A549 (cell line): Measurements from ENCODE around the gene ANO3. TPM values are rescaled to one million over a fixed set of nuclear protein-coding genes. Genes with fewer than 3 reads are reported as not detected.

Source experiments
- ATAC-seq, 2 experiments: fragments of 200-7000 bp in 1 of 2; fragments of >200 bp in 1 of 2; cut with Nextera tagmentation in 1 of 2; cut with Tn5 transposase in 1 of 2; 3 replicates each; pipeline versions ENCODE4 v1.8.0 to v1.9.1; 2018 to 2020; ENCODE audit warnings: mild to moderate bottlenecking in 1 of 2, moderate library complexity in 1 of 2
- CTCF ChIA-PET: fragments of 300-600 bp; sonication (Branson Sonifier 250); formaldehyde crosslinking; extraction: SDS; loops from one replicate; lab custom pipeline; 2021; ENCODE audit warnings: antibody characterized with exemption, inconsistent platforms; lab: Yijun Ruan, JAX
- POLR2A ChIA-PET: fragments of 350-600 bp; formaldehyde crosslinking; extraction: SDS; loops from one replicate; lab custom pipeline; 2021; ENCODE audit warnings: antibody characterized with exemption, inconsistent platforms; lab: Yijun Ruan, JAX
- DNase-seq, 2 experiments: peaks; one replicate each; pipeline versions ENCODE4 v3.0.0 to v3.0.0-alpha.2; 2011 to 2016; ENCODE audit warnings: low read depth in 1 of 2, low spot score in 1 of 2
- FAIRE-seq: peaks from 2 replicates; lab custom pipeline; 2011; peaks lifted over from hg19 to GRCh38; lab: Jason Lieb, UNC
- H3K27ac ChIP-seq, 2 experiments: fragments of >200 bp; sonication (Bioruptor Twin); formaldehyde crosslinking; 3 replicates each; pipeline ENCODE4 v1.5.1; 2016 to 2017
- H3K4me1 ChIP-seq: fragments of >200 bp; sonication (Bioruptor Twin); formaldehyde crosslinking; 3 replicates; pipeline ENCODE4 v1.6.1; 2016
- H3K4me2 ChIP-seq: fragments of >200 bp; sonication (Bioruptor Twin); formaldehyde crosslinking; 3 replicates; pipeline ENCODE4 v1.6.1; 2016
- H3K4me3 ChIP-seq: fragments of >200 bp; sonication (Bioruptor Twin); formaldehyde crosslinking; 3 replicates; pipeline ENCODE4 v1.5.1; 2016
- H3K9me3 ChIP-seq: fragments of >200 bp; sonication (Bioruptor Twin); formaldehyde crosslinking; 3 replicates; pipeline ENCODE4 v1.6.1; 2016
- CHD2 ChIP-seq: fragments of 150-350 bp; IDR thresholded peaks from 2 replicates; pipeline ENCODE4 v1.6.1; 2014; ENCODE audit warnings: low read length; ENCODE audit not compliant: partially characterized antibody
- EHMT2 ChIP-seq: fragments of 200-600 bp; sonication (generic); IDR thresholded peaks from 2 replicates; pipeline ENCODE4 v1.6.1; 2016; ENCODE audit warnings: antibody characterized with exemption, low read depth, mild to moderate bottlenecking, moderate library complexity
- ELK1 ChIP-seq: fragments of 150-350 bp; IDR thresholded peaks from 2 replicates; pipeline ENCODE4 v1.6.1; 2014; ENCODE audit warnings: low read depth, mild to moderate bottlenecking, low read length
- FOSB ChIP-seq: fragments of 250-450 bp; sonication (Bioruptor Pico); IDR thresholded peaks from 2 replicates; pipeline ENCODE4 v1.5.0; 2020; ENCODE audit warnings: mild to moderate bottlenecking, moderate library complexity
- GATA3 ChIP-seq: IDR thresholded peaks from 2 replicates; pipeline ENCODE4 v1.6.1; 2012; ENCODE audit warnings: borderline replicate concordance
- HEYL ChIP-seq: fragments of 250-450 bp; sonication (Bioruptor Pico); IDR thresholded peaks from 2 replicates; pipeline ENCODE4 v1.8.0; 2021; ENCODE audit warnings: mild to moderate bottlenecking, moderate library complexity
- KDM5A ChIP-seq: fragments of 200-600 bp; sonication (generic); IDR thresholded peaks from 2 replicates; pipeline ENCODE4 v1.6.1; 2016; ENCODE audit warnings: antibody characterized with exemption, mild to moderate bottlenecking
- RAD21 ChIP-seq, 2 experiments: fragments of >200 bp in 1 of 2; sonication (Bioruptor Twin) in 1 of 2; formaldehyde crosslinking in 1 of 2; IDR thresholded peaks in 1 of 2; conservative IDR thresholded peaks in 1 of 2; 2 replicates in 1 of 2; 3 replicates in 1 of 2; pipeline ENCODE4 v1.6.1; 2012 to 2018; ENCODE audit warnings: inconsistent platforms in 1 of 2
- SMC3 ChIP-seq: fragments of >200 bp; sonication (Bioruptor Twin); formaldehyde crosslinking; IDR thresholded peaks from 3 replicates; pipeline ENCODE4 v1.6.1; 2018; ENCODE audit warnings: inconsistent platforms
- SREBF2 ChIP-seq: fragments of 450-650 bp; IDR thresholded peaks from 2 replicates; pipeline ENCODE4 v1.6.1; 2014; ENCODE audit warnings: mild to moderate bottlenecking, moderate library complexity
- ZFP36 ChIP-seq: fragments of 450-650 bp; IDR thresholded peaks from 2 replicates; pipeline ENCODE4 v1.6.1; 2014; ENCODE audit warnings: borderline replicate concordance; ENCODE audit not compliant: partially characterized antibody
- ZSCAN20 ChIP-seq: fragments of 250-450 bp; sonication (Bioruptor Pico); IDR thresholded peaks from 2 replicates; pipeline ENCODE4 v1.8.0; 2022; ENCODE audit warnings: mild to moderate bottlenecking, moderate library complexity
- WGBS: methylation state at CpG from one replicate; pipeline ENCODE4 v1.1.6; 2017; ENCODE audit errors: missing lambda C conversion rate; 5-methylcytosine and 5-hydroxymethylcytosine counted together
- polyA plus RNA-seq, 4 experiments: library from polyadenylated mRNA; depleted of rRNA in 3 of 4; stranded (reverse); fragments of >200 nt; fragmentation: RNase III in 1 of 4; extraction: RNeasy Plus Mini Kit Qiagen cat#74134 plus additional on column Dnase treatment in 1 of 4; gene quantifications; 2 replicates in 3 of 4; 3 replicates in 1 of 4; pipeline ENCODE4 v1.2.3, GENCODE V29; 2011 to 2017
- TF ChIP-seq, protein P1 (sequence below): fragments of 450-650 bp; IDR thresholded peaks from 2 replicates; pipeline ENCODE4 v1.6.1; 2014; ENCODE audit warnings: antibody characterized with exemption
- TF ChIP-seq, protein P2 (sequence below): fragments of 200-600 bp; sonication (generic); IDR thresholded peaks from 2 replicates; pipeline ENCODE4 v1.6.1; 2016; ENCODE audit warnings: antibody characterized with exemption, mild to moderate bottlenecking, moderate library complexity
- TF ChIP-seq, protein P3 (sequence below): fragments of 250-450 bp; sonication (Bioruptor Pico); IDR thresholded peaks from 2 replicates; pipeline ENCODE4 v1.5.0; 2021; ENCODE audit warnings: mild to moderate bottlenecking, moderate library complexity, borderline replicate concordance
- TF ChIP-seq, protein P4 (sequence below): fragments of >200 bp; sonication (Bioruptor Twin); formaldehyde crosslinking; IDR thresholded peaks from 3 replicates; pipeline ENCODE4 v1.5.1; 2016

Gene ANO3
- polyA plus RNA-seq, 2 of the 4 experiments (the other 2 are of a cell fraction): not detected

DNA sequence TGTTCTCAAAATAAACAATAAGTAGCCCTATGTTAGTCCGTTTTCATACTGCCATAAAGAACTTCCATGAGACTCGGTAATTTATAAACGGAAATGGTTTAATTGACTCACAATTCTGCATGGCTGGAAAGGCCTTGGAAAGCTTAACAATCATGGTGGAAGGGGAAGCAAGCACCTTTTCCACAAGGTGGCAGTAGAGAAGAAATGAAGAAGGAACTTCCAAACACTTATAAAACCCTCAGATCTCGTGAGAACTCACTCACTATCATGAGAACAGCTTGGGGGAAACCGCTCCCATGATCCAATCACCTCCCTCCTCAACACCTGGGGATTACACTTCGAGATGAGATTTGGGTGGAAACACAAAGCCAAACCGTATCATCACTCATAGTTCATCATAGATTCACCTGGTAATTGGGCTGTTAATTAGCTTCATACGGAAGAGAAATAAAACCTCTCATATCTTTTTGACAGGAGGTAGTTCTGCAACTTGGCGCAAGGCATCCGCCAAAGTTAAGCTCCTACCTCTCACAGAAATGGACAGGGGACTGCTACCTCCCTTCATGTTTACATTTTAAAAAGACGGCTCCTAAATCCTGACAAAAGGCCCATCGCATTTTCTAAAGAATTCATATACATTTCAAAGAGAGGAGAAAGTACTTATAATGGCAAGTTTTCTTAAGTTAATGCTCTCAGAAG lies 191.1 kb downstream of the ANO3 start:
- H3K4me1 ChIP-seq: no peaks in the 10 kb centered on the region
- H3K4me2 ChIP-seq: no peak overlapping the region
- ChIA-PET POLR2A (no interaction called here), CTCF (interaction anchor here (1.0 to 1.5 kb wide), 5 partner anchors 9 to 128 kb away, joined by 3 read pairs; no protein-coding TSS in a partner anchor)
- no peaks in the 10 kb centered on the region for H3K9me3 ChIP-seq
- H3K4me3 ChIP-seq: no peak overlapping the region
- TF ChIP-seq ZSCAN20 (CRISPR knock-in tag) (no peak), HEYL (no peak), RAD21 (conservative IDR thresholded peaks at IDR 0.05 in 1 of 2, IDR thresholded peaks at IDR 0.05 in 1 of 2) (peak; percentile 35 to 44; a peak in 3 of 5 replicates), FOSB (no peak), EHMT2 (no peak), SMC3 (peak; percentile 47; the same call in 2 of the 3 replicates), SREBF2 (no peak), CHD2 (peak; percentile 73), KDM5A (no peak), ELK1 (no peak), ZFP36 (no peak), GATA3 (no peak)
- TF ChIP-seq, protein P1, sequence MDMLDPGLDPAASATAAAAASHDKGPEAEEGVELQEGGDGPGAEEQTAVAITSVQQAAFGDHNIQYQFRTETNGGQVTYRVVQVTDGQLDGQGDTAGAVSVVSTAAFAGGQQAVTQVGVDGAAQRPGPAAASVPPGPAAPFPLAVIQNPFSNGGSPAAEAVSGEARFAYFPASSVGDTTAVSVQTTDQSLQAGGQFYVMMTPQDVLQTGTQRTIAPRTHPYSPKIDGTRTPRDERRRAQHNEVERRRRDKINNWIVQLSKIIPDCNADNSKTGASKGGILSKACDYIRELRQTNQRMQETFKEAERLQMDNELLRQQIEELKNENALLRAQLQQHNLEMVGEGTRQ: no peak
- TF ChIP-seq, protein P2, sequence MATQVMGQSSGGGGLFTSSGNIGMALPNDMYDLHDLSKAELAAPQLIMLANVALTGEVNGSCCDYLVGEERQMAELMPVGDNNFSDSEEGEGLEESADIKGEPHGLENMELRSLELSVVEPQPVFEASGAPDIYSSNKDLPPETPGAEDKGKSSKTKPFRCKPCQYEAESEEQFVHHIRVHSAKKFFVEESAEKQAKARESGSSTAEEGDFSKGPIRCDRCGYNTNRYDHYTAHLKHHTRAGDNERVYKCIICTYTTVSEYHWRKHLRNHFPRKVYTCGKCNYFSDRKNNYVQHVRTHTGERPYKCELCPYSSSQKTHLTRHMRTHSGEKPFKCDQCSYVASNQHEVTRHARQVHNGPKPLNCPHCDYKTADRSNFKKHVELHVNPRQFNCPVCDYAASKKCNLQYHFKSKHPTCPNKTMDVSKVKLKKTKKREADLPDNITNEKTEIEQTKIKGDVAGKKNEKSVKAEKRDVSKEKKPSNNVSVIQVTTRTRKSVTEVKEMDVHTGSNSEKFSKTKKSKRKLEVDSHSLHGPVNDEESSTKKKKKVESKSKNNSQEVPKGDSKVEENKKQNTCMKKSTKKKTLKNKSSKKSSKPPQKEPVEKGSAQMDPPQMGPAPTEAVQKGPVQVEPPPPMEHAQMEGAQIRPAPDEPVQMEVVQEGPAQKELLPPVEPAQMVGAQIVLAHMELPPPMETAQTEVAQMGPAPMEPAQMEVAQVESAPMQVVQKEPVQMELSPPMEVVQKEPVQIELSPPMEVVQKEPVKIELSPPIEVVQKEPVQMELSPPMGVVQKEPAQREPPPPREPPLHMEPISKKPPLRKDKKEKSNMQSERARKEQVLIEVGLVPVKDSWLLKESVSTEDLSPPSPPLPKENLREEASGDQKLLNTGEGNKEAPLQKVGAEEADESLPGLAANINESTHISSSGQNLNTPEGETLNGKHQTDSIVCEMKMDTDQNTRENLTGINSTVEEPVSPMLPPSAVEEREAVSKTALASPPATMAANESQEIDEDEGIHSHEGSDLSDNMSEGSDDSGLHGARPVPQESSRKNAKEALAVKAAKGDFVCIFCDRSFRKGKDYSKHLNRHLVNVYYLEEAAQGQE: no peak
- TF ChIP-seq, protein P3, sequence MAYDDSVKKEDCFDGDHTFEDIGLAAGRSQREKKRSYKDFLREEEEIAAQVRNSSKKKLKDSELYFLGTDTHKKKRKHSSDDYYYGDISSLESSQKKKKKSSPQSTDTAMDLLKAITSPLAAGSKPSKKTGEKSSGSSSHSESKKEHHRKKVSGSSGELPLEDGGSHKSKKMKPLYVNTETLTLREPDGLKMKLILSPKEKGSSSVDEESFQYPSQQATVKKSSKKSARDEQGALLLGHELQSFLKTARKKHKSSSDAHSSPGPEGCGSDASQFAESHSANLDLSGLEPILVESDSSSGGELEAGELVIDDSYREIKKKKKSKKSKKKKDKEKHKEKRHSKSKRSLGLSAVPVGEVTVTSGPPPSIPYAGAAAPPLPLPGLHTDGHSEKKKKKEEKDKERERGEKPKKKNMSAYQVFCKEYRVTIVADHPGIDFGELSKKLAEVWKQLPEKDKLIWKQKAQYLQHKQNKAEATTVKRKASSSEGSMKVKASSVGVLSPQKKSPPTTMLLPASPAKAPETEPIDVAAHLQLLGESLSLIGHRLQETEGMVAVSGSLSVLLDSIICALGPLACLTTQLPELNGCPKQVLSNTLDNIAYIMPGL (CRISPR knock-in tag): no peak
- TF ChIP-seq, protein P4, sequence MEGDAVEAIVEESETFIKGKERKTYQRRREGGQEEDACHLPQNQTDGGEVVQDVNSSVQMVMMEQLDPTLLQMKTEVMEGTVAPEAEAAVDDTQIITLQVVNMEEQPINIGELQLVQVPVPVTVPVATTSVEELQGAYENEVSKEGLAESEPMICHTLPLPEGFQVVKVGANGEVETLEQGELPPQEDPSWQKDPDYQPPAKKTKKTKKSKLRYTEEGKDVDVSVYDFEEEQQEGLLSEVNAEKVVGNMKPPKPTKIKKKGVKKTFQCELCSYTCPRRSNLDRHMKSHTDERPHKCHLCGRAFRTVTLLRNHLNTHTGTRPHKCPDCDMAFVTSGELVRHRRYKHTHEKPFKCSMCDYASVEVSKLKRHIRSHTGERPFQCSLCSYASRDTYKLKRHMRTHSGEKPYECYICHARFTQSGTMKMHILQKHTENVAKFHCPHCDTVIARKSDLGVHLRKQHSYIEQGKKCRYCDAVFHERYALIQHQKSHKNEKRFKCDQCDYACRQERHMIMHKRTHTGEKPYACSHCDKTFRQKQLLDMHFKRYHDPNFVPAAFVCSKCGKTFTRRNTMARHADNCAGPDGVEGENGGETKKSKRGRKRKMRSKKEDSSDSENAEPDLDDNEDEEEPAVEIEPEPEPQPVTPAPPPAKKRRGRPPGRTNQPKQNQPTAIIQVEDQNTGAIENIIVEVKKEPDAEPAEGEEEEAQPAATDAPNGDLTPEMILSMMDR: peak; percentile 17; the same call in 2 of the 3 replicates
- FAIRE-seq: no peak
- 55% methylated on average over 12 of the region's 12 CpGs for WGBS
- no peak overlapping the region for H3K27ac ChIP-seq
- peak in 1 of 2 experiments; percentile 69; a peak in 3 of 6 replicates for ATAC-seq
- peak in 1 of 2 experiments; percentile 64 for DNase-seq
